Activated CD8-positive, alpha-beta memory T cell treated with anti-CD3 and anti-CD28 coated beads for 36 hours (primary cell): ENCODE measurements around the gene DLX2. TPM values are rescaled to one million over a fixed set of nuclear protein-coding genes. Genes with fewer than 3 reads are reported as not detected.
"Not testable (repeated sequence)": the region's sequence is repeated elsewhere in the genome, so short reads cannot be mapped to it uniquely, and the experiment has no call there.

Experiments used
- CTCF ChIA-PET: fragments of 350-600 bp; sonication (Branson Sonifier 250); formaldehyde crosslinking; loops from one replicate; lab custom pipeline; 2021; ENCODE audit warnings: antibody characterized with exemption; lab: Charles Lee
- POLR2A ChIA-PET: fragments of 350-600 bp; sonication (Branson Sonifier 250); formaldehyde crosslinking; loops from one replicate; lab custom pipeline; 2021; ENCODE audit warnings: antibody characterized with exemption; lab: Charles Lee
- total RNA-seq, 2 experiments: library from RNA; stranded (reverse); gene quantifications; one replicate each; pipeline ENCODE4 v1.2.3, GENCODE V29; 2021

DLX2 gene
- total RNA-seq, 2 experiments from 2014 or later = not detected

GRCh38 chr2:172073518-172073917, 29.2 kb downstream of the DLX2 start:
- ChIA-PET CTCF (no interaction called here), POLR2A (no interaction called here)

GRCh38 chr2:172072706-172073105, 30.0 kb downstream of the DLX2 start:
- ChIA-PET POLR2A (no interaction called here), CTCF (no interaction called here)

DNA sequence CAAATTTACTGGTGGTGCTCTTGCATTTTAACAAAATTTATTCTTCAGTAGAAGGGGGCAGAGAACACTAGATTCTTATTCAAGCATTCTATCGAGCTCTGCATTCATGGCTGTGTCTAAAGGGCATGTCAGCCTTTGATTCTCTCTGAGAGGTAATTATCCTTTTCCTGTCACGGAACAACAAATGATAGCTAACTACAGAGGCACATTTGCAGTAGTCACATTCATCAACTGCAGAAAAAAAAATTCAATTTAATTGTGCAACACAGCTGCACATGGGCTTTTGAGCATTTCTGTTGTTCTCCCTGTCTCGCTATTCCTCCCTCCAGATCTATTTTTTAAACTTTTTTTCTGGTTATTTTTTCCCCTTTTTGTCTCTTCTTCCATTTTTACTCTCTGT, 30.4 kb downstream of the DLX2 start:
- CTCF ChIA-PET = no interaction called here
- POLR2A ChIA-PET = no interaction called here

GRCh38 chr2:172070936-172071335, 31.8 kb downstream of the DLX2 start:
- ChIA-PET CTCF (no interaction called here), POLR2A (no interaction called here)

- CTCF ChIA-PET, POLR2A ChIA-PET: not testable (repeated sequence)
These were observed 34.8 kb downstream of the DLX2 start for GRCh38 chr2:172067905-172068304.

DNA sequence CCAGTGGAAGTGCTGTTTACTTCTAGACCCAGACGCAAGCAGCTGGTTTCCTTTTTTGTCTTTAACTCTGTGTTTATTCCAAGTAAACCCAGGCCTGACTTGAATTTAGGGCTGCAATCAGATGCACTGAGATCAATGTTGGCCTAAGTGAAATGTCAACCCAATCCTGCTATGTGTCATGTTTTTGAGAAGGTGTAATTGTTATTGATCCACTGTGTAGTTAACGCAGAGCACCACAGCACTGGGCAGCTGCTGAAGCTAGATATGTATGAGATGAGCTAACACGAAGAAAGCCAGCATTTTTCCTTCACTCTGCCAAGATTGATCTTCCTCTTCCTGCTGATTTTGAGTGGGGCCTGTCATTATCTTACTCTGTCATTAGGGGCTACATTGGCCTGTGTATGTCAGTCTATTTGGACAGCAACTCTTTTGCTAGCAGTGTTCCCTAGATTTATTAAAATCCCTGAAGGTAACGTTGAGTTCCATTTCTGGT, 36.3 kb downstream of the DLX2 start:
- CTCF ChIA-PET = no interaction called here
- POLR2A ChIA-PET = no interaction called here

DNA sequence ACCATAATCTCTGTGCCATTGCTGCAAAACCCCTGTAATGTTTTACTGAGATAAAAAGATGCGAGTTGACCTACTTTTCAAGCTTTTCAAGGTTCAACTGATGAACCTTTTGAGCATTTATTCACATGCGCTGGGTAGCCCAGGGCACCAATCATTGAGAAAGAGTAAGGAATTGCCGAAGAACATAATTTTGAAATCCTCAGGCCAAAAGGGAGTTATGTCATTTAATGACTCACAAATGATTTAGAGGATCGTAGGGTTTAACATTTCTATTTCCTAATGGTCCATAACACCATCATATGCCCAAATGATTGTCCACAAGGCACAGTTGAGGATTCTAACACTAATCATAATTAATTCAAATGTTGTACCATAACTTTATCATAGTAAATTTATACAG, 37.6 kb downstream of the DLX2 start:
- CTCF ChIA-PET = no interaction called here
- POLR2A ChIA-PET = no interaction called here

DNA sequence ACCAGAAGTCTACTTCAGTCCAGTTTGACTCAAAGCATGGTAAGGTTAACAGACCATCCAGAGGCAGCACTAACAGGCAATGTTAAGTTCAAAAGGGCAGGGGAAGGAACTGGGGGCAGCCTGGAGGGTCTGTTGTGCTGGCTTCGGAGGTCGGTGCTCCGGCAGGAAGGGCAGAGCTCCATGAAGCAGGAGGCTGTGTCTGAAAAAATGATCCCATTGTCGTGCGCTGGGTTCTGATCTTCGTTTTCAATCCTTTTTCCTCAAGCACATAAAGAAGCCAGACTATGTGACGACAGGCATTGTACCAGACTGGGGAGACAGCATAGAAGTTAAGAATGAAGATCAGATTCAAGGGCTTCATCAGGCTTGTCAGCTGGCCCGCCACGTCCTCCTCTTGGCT, 39.3 kb downstream of the DLX2 start:
- ChIA-PET CTCF (no interaction called here), POLR2A (no interaction called here)

GRCh38 chr2:172062402-172063004, 40.2 kb downstream of the DLX2 start:
- POLR2A ChIA-PET = no interaction called here
- CTCF ChIA-PET = no interaction called here

DNA sequence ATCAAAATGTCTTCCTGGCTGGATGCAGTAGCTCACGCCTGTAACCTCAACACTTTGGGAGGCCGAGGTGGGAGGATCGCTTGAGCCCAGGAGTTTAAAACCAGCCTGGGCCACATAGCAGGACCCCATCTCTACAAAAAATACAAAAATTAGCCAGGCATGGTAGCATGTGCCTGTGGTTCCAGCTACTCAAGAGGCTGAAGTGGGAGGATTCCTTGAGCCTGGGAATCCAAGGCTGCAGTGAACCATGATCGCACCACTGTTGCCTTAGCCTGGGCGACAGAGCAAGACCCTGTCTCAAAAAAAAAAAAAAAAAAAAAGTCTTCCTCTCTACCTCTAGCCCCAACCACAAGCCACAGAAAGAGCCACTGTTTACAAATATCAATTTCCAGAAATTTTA, 42.6 kb downstream of the DLX2 start:
- CTCF ChIA-PET = interaction anchor here (0.6 to 0.8 kb wide), 2 partner anchors 33 to 51 kb away, joined by 3 read pairs; no protein-coding TSS in a partner anchor
- POLR2A ChIA-PET = not testable (repeated sequence)

DNA sequence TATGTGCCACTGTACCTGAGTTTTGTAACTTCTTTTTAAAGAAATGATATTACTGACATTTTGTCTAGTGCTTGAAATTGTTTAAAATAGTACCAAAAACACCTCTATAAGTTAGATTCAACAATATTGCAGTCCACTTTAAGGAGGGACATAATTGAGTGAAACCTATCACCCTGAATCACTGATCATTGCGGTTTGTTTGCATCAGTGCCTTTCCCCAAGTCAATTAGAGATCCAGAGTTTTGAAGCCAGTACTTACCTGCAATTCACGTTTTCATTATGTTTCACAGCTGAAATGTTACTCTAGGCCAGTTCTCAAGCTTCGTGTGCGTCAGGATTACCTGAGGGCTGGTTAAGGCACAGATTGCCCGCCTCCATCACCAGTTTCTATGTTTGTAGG, 44.0 kb downstream of the DLX2 start:
- ChIA-PET CTCF (no interaction called here), POLR2A (no interaction called here)

GRCh38 chr2:172056293-172056692, 46.4 kb downstream of the DLX2 start:
- CTCF ChIA-PET = no interaction called here
- POLR2A ChIA-PET = no interaction called here

GRCh38 chr2:172053486-172053885, 49.2 kb downstream of the DLX2 start:
- ChIA-PET CTCF (no interaction called here), POLR2A (no interaction called here)

DNA sequence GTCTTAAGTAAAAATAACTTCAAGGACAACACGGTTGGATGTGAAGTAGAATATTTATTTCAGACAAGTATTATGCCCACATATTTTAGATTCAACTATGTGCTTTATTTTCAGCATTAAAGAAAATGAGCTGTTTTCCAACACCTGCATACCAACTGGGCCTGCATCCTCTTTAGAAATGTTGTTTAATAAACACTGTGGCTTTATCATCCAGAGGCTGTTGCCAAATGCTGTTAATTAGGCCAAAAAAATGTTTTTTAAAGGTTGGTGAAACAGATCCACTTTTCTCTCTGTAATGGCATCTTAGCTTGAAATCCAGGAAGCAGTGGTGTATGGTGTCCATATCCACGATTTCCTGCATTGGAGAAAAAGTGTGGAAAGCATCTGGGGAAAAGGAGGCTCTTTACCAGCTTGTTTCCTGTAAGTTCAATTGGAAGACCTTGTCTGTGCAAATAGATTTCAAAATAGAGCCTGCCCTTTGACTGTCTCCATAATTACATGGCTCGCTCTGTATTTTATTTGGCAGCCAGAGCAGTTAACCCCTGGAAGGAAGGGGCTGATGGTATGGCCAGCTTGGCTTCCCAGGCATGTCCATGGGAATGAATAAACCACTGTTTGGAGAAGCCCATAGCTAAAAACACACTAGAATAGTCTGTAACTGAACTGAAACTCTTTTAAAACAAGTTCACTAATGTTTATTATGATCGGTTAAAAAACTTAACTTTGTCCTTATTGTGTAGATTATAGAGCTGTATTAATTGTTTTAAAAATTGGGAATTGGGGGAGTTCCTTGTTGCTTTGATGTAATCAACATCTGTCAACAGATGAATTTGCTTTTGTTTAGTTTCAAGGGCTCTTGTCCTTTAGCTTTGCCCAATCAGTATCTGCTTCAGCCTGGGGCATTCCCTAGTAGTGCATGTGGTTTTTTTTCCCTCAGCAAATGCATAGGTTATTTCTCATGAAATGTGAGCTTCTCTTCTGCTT, 50.4 kb downstream of the DLX2 start:
- ChIA-PET CTCF (interaction anchor here (0.6 kb wide), 1 partner anchor 82 kb away, joined by 3 read pairs; no protein-coding TSS in a partner anchor), POLR2A (no interaction called here)

- POLR2A ChIA-PET = no interaction called here
These were observed 52.1 kb downstream of the DLX2 start for GRCh38 chr2:172050479-172051125.

DNA sequence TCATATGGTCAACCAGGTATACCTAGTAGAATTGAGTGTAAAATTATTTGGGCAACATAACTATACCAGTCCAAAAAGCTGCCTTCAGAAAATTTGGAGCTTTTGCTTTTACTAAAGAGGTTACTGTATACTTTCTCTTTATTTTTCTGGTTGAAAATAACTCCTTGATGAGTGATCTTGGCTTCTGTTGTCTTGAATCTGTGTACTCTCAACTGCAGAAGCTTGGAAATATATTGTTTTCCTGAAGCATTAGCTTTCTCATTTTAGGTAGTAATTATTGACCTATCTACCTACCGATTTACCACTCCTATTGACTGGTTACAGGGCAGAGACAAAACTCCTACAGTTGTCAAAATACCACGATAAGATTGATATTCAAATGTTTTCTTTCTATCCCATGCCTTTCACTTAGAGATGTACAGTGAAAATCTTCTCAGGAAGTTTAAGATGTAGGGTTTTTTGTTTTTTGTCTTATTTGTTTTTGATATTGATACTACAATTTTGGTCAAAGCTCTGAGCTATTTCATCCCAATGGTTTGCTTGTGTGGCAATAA, 53.1 kb downstream of the DLX2 start:
- POLR2A ChIA-PET = no interaction called here
- CTCF ChIA-PET = no interaction called here

More at GRCh38 chr2:172050479-172051125, 52.1 kb downstream of the DLX2 start:
- CTCF ChIA-PET = no interaction called here
